Endodermal cell (in vitro differentiated cells): ENCODE results near the gene GRID2IP. TPM values are rescaled to one million over a fixed set of nuclear protein-coding genes. Genes with fewer than 3 reads are reported as not detected.

Source experiments
- DNase-seq: peaks from one replicate; pipeline ENCODE4 v3.0.0-alpha.2; 2017
- H3K27ac ChIP-seq: 2 replicates; pipeline ENCODE4 v1.5.1; 2013; ENCODE audit warnings: mild to moderate bottlenecking, low read depth, low read length, moderate library complexity
- H3K27me3 ChIP-seq: 2 replicates; pipeline ENCODE4 v1.6.1; 2013; ENCODE audit warnings: mild to moderate bottlenecking, low read length, moderate library complexity; ENCODE audit not compliant: insufficient read depth, control insufficient read depth, poor library complexity, severe bottlenecking
- H3K36me3 ChIP-seq: 2 replicates; pipeline ENCODE4 v1.7.0; 2013; ENCODE audit warnings: mild to moderate bottlenecking, low read length, moderate library complexity; ENCODE audit not compliant: control insufficient read depth, insufficient read depth
- H3K4me1 ChIP-seq: one replicate; pipeline ENCODE4 v1.7.0; 2013; ENCODE audit warnings: low read length; ENCODE audit not compliant: control insufficient read depth, insufficient read depth
- H3K4me3 ChIP-seq: 2 replicates; pipeline ENCODE4 v1.5.1; 2013; ENCODE audit warnings: mild to moderate bottlenecking, low read length, moderate library complexity
- H3K9ac ChIP-seq: 2 replicates; pipeline ENCODE4 v1.6.1; 2013; ENCODE audit warnings: mild to moderate bottlenecking, low read length, moderate library complexity; ENCODE audit not compliant: poor library complexity, severe bottlenecking; ENCODE audit errors: extremely low read depth
- H3K9me3 ChIP-seq: 2 replicates; pipeline ENCODE4 v1.6.1; 2013; ENCODE audit warnings: mild to moderate bottlenecking, low read length, moderate library complexity; ENCODE audit not compliant: control insufficient read depth
- H3K27ac Mint-ChIP-seq: 2 replicates; pipeline ENCODE4 v1.8.0; 2020; ENCODE audit warnings: mixed read lengths
- H3K27me3 Mint-ChIP-seq: 2 replicates; pipeline ENCODE4 v1.8.0; 2021; ENCODE audit warnings: mild to moderate bottlenecking, mixed read lengths; ENCODE audit not compliant: insufficient read depth
- H3K36me3 Mint-ChIP-seq: 2 replicates; pipeline ENCODE4 v1.8.0; 2020; ENCODE audit warnings: low read depth, mixed read lengths
- H3K4me1 Mint-ChIP-seq: 2 replicates; pipeline ENCODE4 v1.8.0; 2020; ENCODE audit warnings: mixed read lengths
- H3K4me3 Mint-ChIP-seq: 2 replicates; pipeline ENCODE4 v1.8.0; 2020; ENCODE audit warnings: mild to moderate bottlenecking, moderate library complexity, mixed read lengths
- H3K9me3 Mint-ChIP-seq: 2 replicates; pipeline ENCODE4 v1.8.0; 2020; ENCODE audit warnings: mild to moderate bottlenecking, mixed read lengths
- WGBS, 2 experiments: methylation state at CpG; one replicate each; pipeline versions ENCODE4 v1.1.5 to v1.1.7; 2013; ENCODE audit warnings: missing lambda C conversion rate in 2 of 2, mixed read lengths in 1 of 2; ENCODE audit not compliant: insufficient coverage in 1 of 2, insufficient read length in 1 of 2; 5-methylcytosine and 5-hydroxymethylcytosine counted together
- total RNA-seq, 2 donors: library from RNA; stranded (reverse); fragmentation: NEBNext Ultra II Directional in 1 of 2; extraction: Animal tissue kit (Norgen Biotek cat#: 25700) in 1 of 2; gene quantifications; 2 replicates in 1 of 2; 3 replicates in 1 of 2; pipeline ENCODE4 v1.2.1, GENCODE V29; 2021
- TF ChIP-seq, protein P1 (sequence below): fragments of 200-600 bp; sonication (generic); conservative IDR thresholded peaks from 2 replicates; pipeline ENCODE4 v1.5.0; 2021; ENCODE audit warnings: antibody characterized with exemption, mild to moderate bottlenecking

Gene GRID2IP
- total RNA-seq, 2 donors from 2014 or later: 2.4 to 4.9 TPM

DNA sequence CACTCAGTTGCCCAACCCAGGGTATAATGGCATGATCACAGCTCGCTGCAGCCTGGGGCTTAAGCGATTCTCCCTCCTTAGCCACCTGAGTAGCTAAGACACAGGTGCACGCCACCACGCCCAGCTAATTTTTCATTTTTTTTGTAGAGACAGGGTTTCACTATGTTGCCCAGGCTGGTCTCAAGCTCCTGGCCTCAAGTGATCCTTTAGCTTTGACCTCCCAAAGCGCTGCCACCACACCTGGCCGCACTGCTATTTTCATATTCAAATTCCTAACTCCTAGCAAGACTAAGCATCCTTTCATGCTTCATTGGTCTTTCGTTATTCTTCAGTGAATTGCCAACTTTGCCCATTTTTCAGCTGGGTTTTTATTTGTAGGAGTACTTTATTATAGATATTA lies 73.1 kb downstream of the GRID2IP start:
- no peak overlapping the region for H3K4me3 ChIP-seq
- Mint-ChIP-seq H3K4me1 (peaks cover 11% of the 10 kb centered on the region), H3K27me3 (no peaks in the 10 kb centered on the region), H3K27ac (no peak overlapping the region), H3K4me3 (no peak overlapping the region), H3K36me3 (peaks cover 22% of the 10 kb centered on the region), H3K9me3 (no peaks in the 10 kb centered on the region)
- TF ChIP-seq, protein P1, sequence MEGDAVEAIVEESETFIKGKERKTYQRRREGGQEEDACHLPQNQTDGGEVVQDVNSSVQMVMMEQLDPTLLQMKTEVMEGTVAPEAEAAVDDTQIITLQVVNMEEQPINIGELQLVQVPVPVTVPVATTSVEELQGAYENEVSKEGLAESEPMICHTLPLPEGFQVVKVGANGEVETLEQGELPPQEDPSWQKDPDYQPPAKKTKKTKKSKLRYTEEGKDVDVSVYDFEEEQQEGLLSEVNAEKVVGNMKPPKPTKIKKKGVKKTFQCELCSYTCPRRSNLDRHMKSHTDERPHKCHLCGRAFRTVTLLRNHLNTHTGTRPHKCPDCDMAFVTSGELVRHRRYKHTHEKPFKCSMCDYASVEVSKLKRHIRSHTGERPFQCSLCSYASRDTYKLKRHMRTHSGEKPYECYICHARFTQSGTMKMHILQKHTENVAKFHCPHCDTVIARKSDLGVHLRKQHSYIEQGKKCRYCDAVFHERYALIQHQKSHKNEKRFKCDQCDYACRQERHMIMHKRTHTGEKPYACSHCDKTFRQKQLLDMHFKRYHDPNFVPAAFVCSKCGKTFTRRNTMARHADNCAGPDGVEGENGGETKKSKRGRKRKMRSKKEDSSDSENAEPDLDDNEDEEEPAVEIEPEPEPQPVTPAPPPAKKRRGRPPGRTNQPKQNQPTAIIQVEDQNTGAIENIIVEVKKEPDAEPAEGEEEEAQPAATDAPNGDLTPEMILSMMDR: no peak
- no peak for DNase-seq
- no peak overlapping the region for H3K27ac ChIP-seq
- H3K36me3 ChIP-seq: peaks cover 44% of the 10 kb centered on the region
- no peaks in the 10 kb centered on the region for H3K9me3 ChIP-seq
- no peaks in the 10 kb centered on the region for H3K27me3 ChIP-seq
- WGBS, 2 experiments: 87 to 96% methylated on average over 4 to 7 of the region's 7 CpGs
- no peak overlapping the region for H3K9ac ChIP-seq
- no peaks in the 10 kb centered on the region for H3K4me1 ChIP-seq

- Mint-ChIP-seq H3K27me3 (no peaks in the 10 kb centered on the region), H3K36me3 (peaks cover 26% of the 10 kb centered on the region), H3K27ac (no peak overlapping the region), H3K4me1 (peaks cover 9% of the 10 kb centered on the region), H3K4me3 (no peak overlapping the region), H3K9me3 (no peaks in the 10 kb centered on the region)
- H3K27me3 ChIP-seq: no peaks in the 10 kb centered on the region
- DNase-seq: no peak
- no peak overlapping the region for H3K4me3 ChIP-seq
- H3K9me3 ChIP-seq: no peaks in the 10 kb centered on the region
- no peaks in the 10 kb centered on the region for H3K4me1 ChIP-seq
- no peak overlapping the region for H3K27ac ChIP-seq
- 91 to 100% methylated on average over 1 of the region's 1 CpG for WGBS, 2 experiments
- H3K36me3 ChIP-seq: peaks cover 51% of the 10 kb centered on the region
- no peak overlapping the region for H3K9ac ChIP-seq
- TF ChIP-seq, protein P1: no peak
These were observed 74.0 kb downstream of the GRID2IP start for GRCh38 chr7:6477318-6477660.

GRCh38 chr7:6476596-6477317 lies 74.5 kb downstream of the GRID2IP start:
- no peak overlapping the region for H3K27ac Mint-ChIP-seq
- H3K9ac ChIP-seq: no peak overlapping the region

More at GRCh38 chr7:6476596-6477317, 74.5 kb downstream of the GRID2IP start:
- peaks cover 30% of the 10 kb centered on the region for H3K36me3 Mint-ChIP-seq
- DNase-seq: no peak
- H3K9me3 Mint-ChIP-seq: no peaks in the 10 kb centered on the region
- WGBS, 2 experiments: 86 to 93% methylated on average over 5 to 7 of the region's 7 CpGs
- no peaks in the 10 kb centered on the region for H3K27me3 ChIP-seq
- peaks cover 8% of the 10 kb centered on the region for H3K4me1 Mint-ChIP-seq
- no peaks in the 10 kb centered on the region for H3K27me3 Mint-ChIP-seq
- peaks cover 54% of the 10 kb centered on the region for H3K36me3 ChIP-seq
- no peak overlapping the region for H3K4me3 Mint-ChIP-seq
- H3K4me3 ChIP-seq: no peak overlapping the region
- no peaks in the 10 kb centered on the region for H3K9me3 ChIP-seq
- H3K27ac ChIP-seq: no peak overlapping the region
- TF ChIP-seq, protein P1: no peak
- H3K4me1 ChIP-seq: no peaks in the 10 kb centered on the region
